GM19351 (cell line): ENCODE results near the gene HIBCH.
"Not testable (repeated sequence)": the region's sequence is repeated elsewhere in the genome, so short reads cannot be mapped to it uniquely, and the experiment has no call there.

Experiments
- ATAC-seq: cut with Tn5 transposase; IDR thresholded peaks from one replicate; pipeline ENCODE4 v1.9.1; 2021; ENCODE audit warnings: mild to moderate bottlenecking, moderate library complexity; ENCODE audit not compliant: unreplicated experiment

Gene HIBCH

GRCh38 chr2:190162851-190163250 lies 156.8 kb downstream of the HIBCH start:
- no peak for ATAC-seq

- no peak for ATAC-seq
Measured at GRCh38 chr2:190159453-190159852, 160.2 kb downstream of the HIBCH start.

GRCh38 chr2:190158798-190159434 lies 160.7 kb downstream of the HIBCH start:
- no peak for ATAC-seq

- not testable (repeated sequence) for ATAC-seq
Measured at GRCh38 chr2:190157613-190158528, 161.8 kb downstream of the HIBCH start.

GRCh38 chr2:190156530-190157212 lies 163.0 kb downstream of the HIBCH start:
- no peak for ATAC-seq
